Right kidney (tissue), 1 donor: Measurements from ENCODE around the gene KSR2.

ENCODE experiments used
- DNase-seq: peaks from one replicate; pipeline ENCODE4 v3.0.0-alpha.2; 2016

KSR2 gene

GRCh38 chr12:117523971-117524370 is 444.8 kb downstream of the KSR2 start:
- no peak for DNase-seq

GRCh38 chr12:117522559-117522958 is 446.2 kb downstream of the KSR2 start:
- DNase-seq: no peak

GRCh38 chr12:117521867-117522266 is 446.9 kb downstream of the KSR2 start:
- no peak for DNase-seq

GRCh38 chr12:117521346-117521745 is 447.4 kb downstream of the KSR2 start:
- DNase-seq: no peak

GRCh38 chr12:117518594-117519270 is 450.1 kb downstream of the KSR2 start:
- no peak for DNase-seq

- DNase-seq: no peak
These were observed 451.5 kb downstream of the KSR2 start for GRCh38 chr12:117517219-117517739.

- DNase-seq: no peak
These were observed 452.8 kb downstream of the KSR2 start for GRCh38 chr12:117516034-117516433.

GRCh38 chr12:117514016-117514415 is 454.8 kb downstream of the KSR2 start:
- no peak for DNase-seq

- DNase-seq: no peak
These were observed 455.4 kb downstream of the KSR2 start for GRCh38 chr12:117513353-117513752.

GRCh38 chr12:117508468-117508867 is 460.3 kb downstream of the KSR2 start:
- DNase-seq: no peak

- DNase-seq: peak; percentile 21
These were observed 461.2 kb downstream of the KSR2 start for GRCh38 chr12:117507548-117507947.

- no peak for DNase-seq
These were observed 462.5 kb downstream of the KSR2 start for GRCh38 chr12:117506333-117506732.

GRCh38 chr12:117502633-117503032 is 466.2 kb downstream of the KSR2 start:
- DNase-seq: no peak

- no peak for DNase-seq
These were observed 466.6 kb downstream of the KSR2 start for GRCh38 chr12:117502233-117502632.

GRCh38 chr12:117501076-117501869 is 467.5 kb downstream of the KSR2 start:
- DNase-seq: no peak

- DNase-seq: no peak
These were observed 468.9 kb downstream of the KSR2 start for GRCh38 chr12:117499759-117500485.

GRCh38 chr12:117498880-117499279 is 469.9 kb downstream of the KSR2 start:
- no peak for DNase-seq

GRCh38 chr12:117498256-117498655 is 470.5 kb downstream of the KSR2 start:
- DNase-seq: no peak

GRCh38 chr12:117497407-117497806 is 471.4 kb downstream of the KSR2 start:
- no peak for DNase-seq

- DNase-seq: peak; percentile 63
These were observed 473.7 kb downstream of the KSR2 start for GRCh38 chr12:117494833-117495655.

GRCh38 chr12:117491711-117492110 is 477.1 kb downstream of the KSR2 start:
- no peak for DNase-seq

GRCh38 chr12:117490130-117490529 is 478.7 kb downstream of the KSR2 start:
- no peak for DNase-seq
